ENCODE data around the gene KRT14.
"Not testable (repeated sequence)": the region's sequence is repeated elsewhere in the genome, so short reads cannot be mapped to it uniquely, and the experiment has no call there.

The KRT14 gene

GRCh38 chr17:41545829-41546410, 40.8 kb downstream of the KRT14 start:
- DNase-seq, result no peak

GRCh38 chr17:41544935-41545334, 41.8 kb downstream of the KRT14 start:
- no peak for DNase-seq

- no peak for DNase-seq
Measured at GRCh38 chr17:41544491-41544892, 42.2 kb downstream of the KRT14 start.

GRCh38 chr17:41542786-41543185, 43.9 kb downstream of the KRT14 start:
- DNase-seq, result not testable (repeated sequence)

- DNase-seq, result no peak
Measured at GRCh38 chr17:41542357-41542756, 44.3 kb downstream of the KRT14 start.

GRCh38 chr17:41540921-41541625, 45.6 kb downstream of the KRT14 start:
- DNase-seq, result no peak

GRCh38 chr17:41539979-41540701, 46.6 kb downstream of the KRT14 start:
- DNase-seq, result no peak

- DNase-seq, result no peak
Measured at GRCh38 chr17:41539071-41539492, 47.6 kb downstream of the KRT14 start.

- no peak for DNase-seq
Measured at GRCh38 chr17:41538565-41538991, 48.1 kb downstream of the KRT14 start.

- no peak for DNase-seq
Measured at GRCh38 chr17:41537990-41538389, 48.7 kb downstream of the KRT14 start.

GRCh38 chr17:41537614-41537954, 49.1 kb downstream of the KRT14 start:
- DNase-seq, result no peak

- no peak for DNase-seq
Measured at GRCh38 chr17:41536741-41537613, 49.7 kb downstream of the KRT14 start.

GRCh38 chr17:41535764-41536481, 50.8 kb downstream of the KRT14 start:
- DNase-seq, result no peak

- DNase-seq, result no peak
Measured at GRCh38 chr17:41534899-41535546, 51.7 kb downstream of the KRT14 start.

GRCh38 chr17:41533613-41534012, 53.1 kb downstream of the KRT14 start:
- no peak for DNase-seq

- DNase-seq, result no peak
Measured at GRCh38 chr17:41532947-41533570, 53.6 kb downstream of the KRT14 start.

Measured in inflammatory macrophage (primary cell).